ENCODE measurements around the gene DUOX1.

Gene DUOX1

DNA sequence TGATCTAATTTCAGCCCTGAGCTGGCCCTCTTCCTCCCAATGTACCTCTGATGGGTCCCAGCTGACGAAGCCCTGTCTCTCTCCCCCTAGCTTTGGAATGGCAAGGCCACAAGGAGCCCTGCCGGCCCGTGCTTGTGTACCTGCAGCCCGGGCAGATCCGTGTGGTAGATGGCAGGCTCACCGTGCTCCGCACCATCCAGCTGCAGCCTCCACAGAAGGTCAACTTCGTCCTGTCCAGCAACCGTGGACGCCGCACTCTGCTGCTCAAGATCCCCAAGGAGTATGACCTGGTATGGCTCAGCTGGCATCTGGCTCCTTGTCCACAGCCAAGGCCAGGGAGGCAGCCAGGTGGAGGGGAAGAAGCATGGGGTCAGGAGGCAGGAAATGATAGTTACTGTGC, 14.2 kb downstream of the DUOX1 start:
- H3K4me3 ChIP-seq (ENCODE audit: control insufficient read depth, low read depth, low read length), result no peak overlapping the region
- TF ChIP-seq, protein P1, sequence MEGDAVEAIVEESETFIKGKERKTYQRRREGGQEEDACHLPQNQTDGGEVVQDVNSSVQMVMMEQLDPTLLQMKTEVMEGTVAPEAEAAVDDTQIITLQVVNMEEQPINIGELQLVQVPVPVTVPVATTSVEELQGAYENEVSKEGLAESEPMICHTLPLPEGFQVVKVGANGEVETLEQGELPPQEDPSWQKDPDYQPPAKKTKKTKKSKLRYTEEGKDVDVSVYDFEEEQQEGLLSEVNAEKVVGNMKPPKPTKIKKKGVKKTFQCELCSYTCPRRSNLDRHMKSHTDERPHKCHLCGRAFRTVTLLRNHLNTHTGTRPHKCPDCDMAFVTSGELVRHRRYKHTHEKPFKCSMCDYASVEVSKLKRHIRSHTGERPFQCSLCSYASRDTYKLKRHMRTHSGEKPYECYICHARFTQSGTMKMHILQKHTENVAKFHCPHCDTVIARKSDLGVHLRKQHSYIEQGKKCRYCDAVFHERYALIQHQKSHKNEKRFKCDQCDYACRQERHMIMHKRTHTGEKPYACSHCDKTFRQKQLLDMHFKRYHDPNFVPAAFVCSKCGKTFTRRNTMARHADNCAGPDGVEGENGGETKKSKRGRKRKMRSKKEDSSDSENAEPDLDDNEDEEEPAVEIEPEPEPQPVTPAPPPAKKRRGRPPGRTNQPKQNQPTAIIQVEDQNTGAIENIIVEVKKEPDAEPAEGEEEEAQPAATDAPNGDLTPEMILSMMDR (conservative IDR thresholded peaks at IDR 0.05; ENCODE audit: control insufficient read depth, insufficient read depth, low read depth, low read length), result no peak
- no peak for DNase-seq (ENCODE audit: low read depth)

DNA sequence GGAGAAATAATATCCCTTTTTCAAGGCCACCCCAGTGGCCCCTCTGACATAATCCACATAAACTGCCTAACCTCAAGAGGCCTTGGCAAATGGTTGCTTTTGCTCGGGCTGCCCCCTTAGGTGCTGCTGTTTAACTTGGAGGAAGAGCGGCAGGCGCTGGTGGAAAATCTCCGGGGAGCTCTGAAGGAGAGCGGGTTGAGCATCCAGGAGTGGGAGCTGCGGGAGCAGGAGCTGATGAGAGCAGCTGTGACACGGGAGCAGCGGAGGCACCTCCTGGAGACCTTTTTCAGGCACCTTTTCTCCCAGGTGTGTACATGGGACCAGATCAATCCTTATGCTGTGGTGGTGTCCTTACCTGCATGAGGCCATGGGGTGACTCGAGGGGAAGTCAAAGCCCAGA, 15.0 kb downstream of the DUOX1 start:
- H3K4me3 ChIP-seq (ENCODE audit: control insufficient read depth, low read depth, low read length), result no peak overlapping the region
- TF ChIP-seq, protein P1 (conservative IDR thresholded peaks at IDR 0.05; ENCODE audit: control insufficient read depth, insufficient read depth, low read depth, low read length), result no peak
- no peak for DNase-seq (ENCODE audit: low read depth)

DNA sequence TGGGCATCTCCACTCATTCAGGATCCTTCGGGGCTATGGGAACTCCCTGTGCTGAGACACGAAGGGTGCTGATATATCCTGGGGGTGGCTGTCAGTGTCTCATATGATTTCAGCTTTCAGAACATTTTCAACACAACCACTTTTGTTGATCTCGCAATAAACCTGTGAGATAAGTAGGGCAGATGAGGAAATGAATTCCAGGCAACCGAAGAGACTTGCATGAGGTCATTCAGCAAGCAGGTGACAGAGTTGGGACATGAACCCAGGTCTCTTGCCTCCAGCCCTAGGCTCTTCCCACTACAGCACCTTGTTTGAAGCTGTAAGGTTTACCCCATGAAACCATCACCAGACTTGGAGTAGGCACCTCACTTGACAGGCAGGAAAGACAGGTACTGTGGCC, 16.6 kb downstream of the DUOX1 start:
- H3K4me3 ChIP-seq (ENCODE audit: control insufficient read depth, low read depth, low read length), result no peak overlapping the region
- TF ChIP-seq, protein P1 (conservative IDR thresholded peaks at IDR 0.05; ENCODE audit: control insufficient read depth, insufficient read depth, low read depth, low read length), result no peak
- peak; percentile 16 for DNase-seq (ENCODE audit: low read depth)

DNA sequence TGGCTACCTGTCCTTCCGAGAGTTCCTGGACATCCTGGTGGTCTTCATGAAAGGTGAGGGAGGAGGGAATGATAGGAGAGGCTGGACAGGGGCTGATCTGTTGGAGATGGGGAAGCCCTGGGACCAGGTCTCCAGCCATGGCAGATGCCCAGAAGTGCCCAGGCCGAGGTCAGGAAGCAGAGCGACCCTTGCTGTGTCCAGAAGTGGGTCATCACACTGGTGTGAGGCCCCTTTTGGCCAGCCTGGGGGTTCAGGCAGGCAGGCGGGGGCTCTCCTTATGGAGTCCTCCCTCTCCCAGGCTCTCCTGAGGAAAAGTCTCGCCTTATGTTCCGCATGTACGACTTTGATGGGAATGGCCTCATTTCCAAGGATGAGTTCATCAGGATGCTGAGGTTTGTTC, 17.8 kb downstream of the DUOX1 start:
- DNase-seq (ENCODE audit: low read depth), result no peak
- H3K4me3 ChIP-seq (ENCODE audit: control insufficient read depth, low read depth, low read length), result no peak overlapping the region
- TF ChIP-seq, protein P1 (conservative IDR thresholded peaks at IDR 0.05; ENCODE audit: control insufficient read depth, insufficient read depth, low read depth, low read length), result no peak

DNA sequence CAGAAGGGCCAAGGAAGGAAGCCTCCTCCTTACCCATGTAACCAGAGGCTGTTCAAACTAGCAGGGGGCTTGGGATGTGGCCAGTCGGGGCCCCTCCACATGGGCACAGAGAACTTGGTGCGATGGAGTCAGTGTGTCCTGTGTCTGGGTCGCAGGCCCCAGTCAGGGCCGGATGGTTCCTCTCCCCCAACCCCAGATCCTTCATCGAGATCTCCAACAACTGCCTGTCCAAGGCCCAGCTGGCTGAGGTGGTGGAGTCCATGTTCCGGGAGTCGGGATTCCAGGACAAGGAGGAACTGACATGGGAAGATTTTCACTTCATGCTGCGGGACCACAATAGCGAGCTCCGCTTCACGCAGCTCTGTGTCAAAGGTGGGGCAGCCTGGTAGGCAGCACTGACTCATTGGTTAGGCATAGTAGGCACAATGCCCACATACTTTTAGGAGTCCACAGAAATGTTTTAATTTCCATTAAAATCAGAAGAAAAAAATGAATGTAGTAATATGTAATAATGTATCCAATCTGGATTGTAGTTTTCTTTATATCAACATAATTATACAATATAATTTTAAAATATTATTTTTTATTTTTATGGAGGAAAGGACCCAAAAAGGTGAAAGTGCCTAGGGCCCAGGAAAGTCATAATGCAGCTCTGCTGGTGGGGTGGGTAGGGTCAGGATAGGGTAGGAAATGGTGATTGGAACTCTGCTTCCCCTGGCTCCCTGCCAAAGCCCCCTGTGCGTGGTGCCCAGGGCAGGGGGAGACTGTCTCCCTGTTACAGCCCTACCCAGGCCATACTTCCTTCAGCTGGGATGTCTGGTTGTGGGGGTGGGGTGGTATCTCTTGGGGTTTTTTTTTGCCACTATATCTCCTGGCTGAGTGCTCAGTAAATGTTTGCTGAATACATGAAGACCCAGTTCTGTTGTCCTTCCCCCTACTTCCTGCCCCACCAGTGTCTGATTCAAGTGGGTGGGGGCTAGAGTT, 18.6 kb downstream of the DUOX1 start:
- TF ChIP-seq, protein P1 (conservative IDR thresholded peaks at IDR 0.05; ENCODE audit: control insufficient read depth, insufficient read depth, low read depth, low read length), result no peak

DNA sequence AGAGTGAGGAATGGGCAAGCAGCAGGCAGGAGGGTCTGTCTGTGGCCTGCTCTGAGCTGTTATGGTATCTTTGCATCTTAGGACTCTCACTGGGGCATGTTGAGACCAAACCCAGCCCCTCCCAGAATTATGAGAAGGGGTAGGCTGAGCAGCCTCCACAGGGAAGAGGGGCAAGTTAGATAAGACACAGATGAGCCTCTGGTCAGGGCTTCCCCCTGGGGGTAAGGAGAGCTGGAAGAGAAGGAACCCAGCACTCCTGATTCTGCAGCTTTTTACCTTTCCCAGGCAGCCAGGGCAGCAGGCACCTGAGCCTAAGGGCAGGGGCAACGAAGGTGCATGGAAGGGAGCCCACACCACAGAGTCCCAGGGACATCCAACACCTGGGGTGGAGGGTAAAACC, 19.3 kb downstream of the DUOX1 start:
- TF ChIP-seq, protein P1 (conservative IDR thresholded peaks at IDR 0.05; ENCODE audit: control insufficient read depth, insufficient read depth, low read depth, low read length), result no peak
- no peak overlapping the region for H3K4me3 ChIP-seq (ENCODE audit: control insufficient read depth, low read depth, low read length)
- DNase-seq (ENCODE audit: low read depth), result no peak

More for the DNA sequence above, 18.6 kb downstream of the DUOX1 start:
- no peak for DNase-seq (ENCODE audit: low read depth)
- no peak overlapping the region for H3K4me3 ChIP-seq (ENCODE audit: control insufficient read depth, low read depth, low read length)

All from fibroblast of mammary gland (primary cell).